Activated B cell treated with CpG ODN at 0.5 μM for 24 hours (primary cell): Measurements from ENCODE around the gene MZF1. TPM values are rescaled to one million over a fixed set of nuclear protein-coding genes. Genes with fewer than 3 reads are reported as not detected.

ENCODE experiments used
- ATAC-seq: fragments of 200-7000 bp; cut with Tn5 transposase; one replicate; pipeline ENCODE4 v1.10.0; 2021; ENCODE audit warnings: low read depth, mild to moderate bottlenecking, moderate library complexity
- CTCF ChIA-PET: fragments of 350-600 bp; sonication (Branson Sonifier 250); formaldehyde crosslinking; loops from one replicate; lab custom pipeline; 2021; ENCODE audit warnings: antibody characterized with exemption; lab: Charles Lee
- POLR2A ChIA-PET: fragments of 350-600 bp; sonication (Branson Sonifier 250); formaldehyde crosslinking; loops from one replicate; lab custom pipeline; 2021; ENCODE audit warnings: antibody characterized with exemption; lab: Charles Lee
- DNase-seq: peaks from one replicate; pipeline ENCODE4 v3.0.0; 2022
- H3K27ac Mint-ChIP-seq: one replicate; pipeline ENCODE4 v1.8.0; 2020; ENCODE audit warnings: mixed read lengths
- H3K27me3 Mint-ChIP-seq: one replicate; pipeline ENCODE4 v1.8.0; 2021; ENCODE audit warnings: mixed read lengths
- H3K36me3 Mint-ChIP-seq: one replicate; pipeline ENCODE4 v1.8.0; 2021; ENCODE audit warnings: low read depth, mixed read lengths
- H3K4me1 Mint-ChIP-seq: one replicate; pipeline ENCODE4 v1.8.0; 2021; ENCODE audit warnings: mixed read lengths
- H3K4me3 Mint-ChIP-seq: one replicate; pipeline ENCODE4 v1.8.0; 2020; ENCODE audit warnings: mild to moderate bottlenecking, mixed read lengths
- H3K9me3 Mint-ChIP-seq: one replicate; pipeline ENCODE4 v1.8.0; 2020; ENCODE audit warnings: mixed read lengths
- CTCF ChIP-seq: fragments of 200-600 bp; IDR thresholded peaks from one replicate; pipeline ENCODE4 v1.8.0; 2022; ENCODE audit warnings: antibody characterized with exemption, mild to moderate bottlenecking
- intact Hi-C: fragments of 100-400 bp; cut with micrococcal nuclease; formaldehyde crosslinking; loops from one replicate; pipeline ENCODE4 v1.15.1; 2024
- total RNA-seq: library from RNA; stranded (reverse); gene quantifications from 2 replicates; pipeline ENCODE4 v1.2.3, GENCODE V29; 2022

Gene MZF1
- total RNA-seq, 1 donor from 2014 or later = 54.5 TPM

GRCh38 chr19:58560007-58560887, 12.9 kb downstream of the MZF1 start:
- POLR2A ChIA-PET = interaction anchor here (0.7 to 5.8 kb wide), 11 partner anchors 9 to 46 kb away, joined by 3 to 63 read pairs (median 14); partner anchors contain the start of genes MZF1, TRIM28 and ZBTB45
- no peak for DNase-seq

GRCh38 chr19:58559275-58560006, 13.7 kb downstream of the MZF1 start:
- Mint-ChIP-seq H3K27me3 (no peaks in the 10 kb centered on the region), H3K4me3 (peak overlapping the region; percentile 97), H3K4me1 (peaks cover 81% of the 10 kb centered on the region), H3K9me3 (no peaks in the 10 kb centered on the region), H3K27ac (peak overlapping the region; percentile 97), H3K36me3 (peaks cover 40% of the 10 kb centered on the region)
- DNase-seq = peak; percentile 59
- intact Hi-C loops = loop anchor here (1.0 kb wide), 3 partner anchors 15 to 158 kb away; partner anchors contain the start of genes TRIM28 and ZNF132
- POLR2A ChIA-PET = interaction anchor here (0.6 to 5.8 kb wide), 12 partner anchors 8 to 557 kb away, joined by 3 to 63 read pairs (median 5); partner anchors contain the start of genes MZF1, TRIM28, ZBTB45 and ZNF606
- peak; percentile 2 for ATAC-seq
- CTCF ChIA-PET = no interaction called here
- no peak for TF ChIP-seq CTCF

More at GRCh38 chr19:58560007-58560887, 12.9 kb downstream of the MZF1 start:
- ATAC-seq = no peak
- no peak for TF ChIP-seq CTCF
- intact Hi-C loops = no loop called here
- Mint-ChIP-seq H3K36me3 (peaks cover 32% of the 10 kb centered on the region), H3K27ac (peak overlapping the region; percentile 97), H3K4me3 (peak overlapping the region; percentile 97), H3K9me3 (no peaks in the 10 kb centered on the region), H3K4me1 (peaks cover 73% of the 10 kb centered on the region), H3K27me3 (no peaks in the 10 kb centered on the region)
- CTCF ChIA-PET = interaction anchor here (1.3 to 1.4 kb wide), 2 partner anchors 40 to 46 kb away, joined by 3 to 5 read pairs; partner anchors contain the start of gene ZBTB45

- peak; percentile 72 for ATAC-seq
- Mint-ChIP-seq H3K36me3 (peaks cover 42% of the 10 kb centered on the region), H3K9me3 (no peaks in the 10 kb centered on the region), H3K4me1 (peaks cover 82% of the 10 kb centered on the region), H3K4me3 (peak overlapping the region; percentile 97), H3K27ac (peak overlapping the region; percentile 97), H3K27me3 (no peaks in the 10 kb centered on the region)
- ChIA-PET CTCF (interaction anchor here (1.4 kb wide), 1 partner anchor 39 kb away, joined by 4 read pairs; the partner anchor contains the start of gene ZBTB45), POLR2A (interaction anchor here (0.5 to 5.8 kb wide), 17 partner anchors 8 to 556 kb away, joined by 3 to 63 read pairs (median 4); partner anchors contain the start of genes MZF1, TRIM28, ZBTB45 and ZNF132)
- TF ChIP-seq CTCF = no peak
- peak; percentile 97 for DNase-seq
- intact Hi-C loops = loop anchor here (1.0 kb wide), 4 partner anchors 14 to 157 kb away; partner anchors contain the start of genes MZF1, TRIM28 and ZNF132
These were observed 14.4 kb downstream of the MZF1 start for GRCh38 chr19:58558623-58559274.

GRCh38 chr19:58558066-58558622, 15.0 kb downstream of the MZF1 start, which contains the start of gene UBE2M:
UBE2M (minus strand) TSS chr19:58558611; CDS start chr19:58558381, 230 bp downstream.
- no peaks in the 10 kb centered on the region for H3K9me3 Mint-ChIP-seq
- peak within 1 kb of the TSS; percentile 97 for H3K4me3 Mint-ChIP-seq
- peaks cover 46% of the 10 kb centered on the region for H3K36me3 Mint-ChIP-seq
- intact Hi-C loops = loop anchor here (1.0 kb wide), 1 partner anchor 15 kb away; the partner anchor contains the start of gene MZF1
- no peak for TF ChIP-seq CTCF
- H3K27me3 Mint-ChIP-seq = no peaks in the 10 kb centered on the region
- CTCF ChIA-PET = interaction anchor here (1.4 kb wide), 1 partner anchor 38 kb away, joined by 4 read pairs; the partner anchor contains the start of gene ZBTB45
- peaks cover 79% of the 10 kb centered on the region for H3K4me1 Mint-ChIP-seq
- ATAC-seq (peak; percentile 3), DNase-seq (no peak)
- POLR2A ChIA-PET = interaction anchor here (0.5 to 5.8 kb wide), 11 partner anchors 8 to 177 kb away, joined by 3 to 63 read pairs (median 5); partner anchors contain the start of genes MZF1, TRIM28, ZBTB45 and ZNF132
- H3K27ac Mint-ChIP-seq = peak within 1 kb of the TSS; percentile 97
